GM18519 (cell line): Measurements from ENCODE around the gene GSK3B.

Experiments used
- ATAC-seq: cut with Tn5 transposase; IDR thresholded peaks from one replicate; pipeline ENCODE4 v1.9.1; 2021; ENCODE audit warnings: mild to moderate bottlenecking, moderate library complexity; ENCODE audit not compliant: unreplicated experiment, low FRiP score

Gene GSK3B

DNA sequence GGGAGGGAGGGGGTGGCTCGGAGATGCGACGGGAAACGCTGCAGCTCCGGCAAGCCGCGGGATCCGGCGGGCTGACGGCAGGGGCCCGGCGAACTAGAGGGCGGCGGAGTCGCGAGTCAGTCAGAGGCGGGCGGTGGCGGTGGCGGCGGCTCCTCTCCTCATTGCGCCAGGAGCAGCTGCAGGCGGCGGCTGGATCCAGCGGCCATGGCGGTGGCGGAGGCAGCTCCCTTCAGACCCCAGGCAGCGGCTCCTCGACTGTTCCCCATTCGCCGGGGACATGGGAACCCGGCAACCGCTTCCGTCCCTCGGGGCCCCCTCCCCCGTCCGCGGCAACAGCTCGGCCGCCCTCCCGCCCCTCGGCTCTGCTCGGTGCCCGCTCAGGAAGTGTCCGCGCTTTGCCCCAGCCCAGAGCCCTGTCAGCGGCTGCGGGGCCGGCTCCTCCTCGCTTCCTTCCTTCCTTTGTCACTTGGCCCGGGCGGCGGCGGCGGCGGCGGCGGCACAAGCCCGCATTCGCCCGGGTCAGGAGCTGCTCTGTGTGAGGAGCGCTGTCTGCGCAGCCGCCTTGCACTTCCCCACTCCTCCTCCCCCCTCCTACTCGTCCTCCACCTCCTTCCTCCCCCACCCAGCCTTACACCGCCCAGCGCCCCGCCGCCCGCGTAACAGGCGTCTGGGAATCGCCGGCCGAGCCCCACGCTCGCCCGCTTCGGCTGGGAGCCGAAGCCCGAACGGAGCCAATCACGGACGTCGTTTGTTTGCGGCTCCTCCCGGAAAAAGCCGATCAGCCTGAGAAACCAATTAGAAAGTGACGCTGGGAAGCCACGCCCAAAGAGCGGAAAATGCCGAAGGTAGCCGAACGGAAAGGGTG, at the start of gene GSK3B:
TSS of gene GSK3B (minus strand) at position 537 of the 865 bp plus-strand sequence. CDS start 1,013 bp downstream, outside the sequence.
- ATAC-seq, result no peak

DNA sequence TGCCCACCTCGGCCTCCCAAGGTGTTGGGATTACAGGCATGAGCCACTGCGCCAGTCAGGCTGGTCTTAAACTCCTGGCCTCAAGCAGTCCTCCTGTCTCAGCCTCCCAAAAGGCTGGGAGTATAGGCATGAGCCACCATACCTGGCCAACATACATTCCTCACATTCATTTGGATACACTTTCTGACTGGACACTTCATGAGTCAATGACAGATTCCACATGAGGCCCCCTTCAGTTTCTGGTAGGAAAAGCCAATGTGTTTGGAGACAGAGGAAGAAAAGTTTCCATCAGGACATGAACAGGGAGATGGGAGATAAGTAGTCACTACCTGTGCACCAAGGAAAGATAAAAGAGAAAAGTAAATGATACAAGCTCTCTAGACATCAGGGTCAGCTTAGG, 49.4 kb upstream of the GSK3B start:
- no peak for ATAC-seq

DNA sequence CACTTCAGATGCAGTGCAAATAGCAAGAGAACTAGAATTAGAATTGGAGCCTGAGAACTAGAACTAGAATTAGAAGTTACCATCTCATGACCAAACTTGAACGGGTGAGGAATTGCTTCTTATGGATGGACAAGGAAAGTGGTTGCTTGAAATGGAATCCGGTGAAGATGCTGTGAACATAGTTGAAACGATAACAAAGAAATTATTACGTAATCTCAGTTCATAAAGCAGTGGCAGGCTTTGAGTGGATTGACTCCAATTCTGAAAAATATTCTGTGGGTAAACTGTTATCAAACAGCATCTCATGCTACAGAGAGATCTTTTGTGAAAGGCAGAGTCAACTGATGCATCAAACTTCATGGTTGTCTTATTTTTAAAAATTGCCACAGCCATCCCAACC, 48.0 kb upstream of the GSK3B start:
- ATAC-seq, result no peak

DNA sequence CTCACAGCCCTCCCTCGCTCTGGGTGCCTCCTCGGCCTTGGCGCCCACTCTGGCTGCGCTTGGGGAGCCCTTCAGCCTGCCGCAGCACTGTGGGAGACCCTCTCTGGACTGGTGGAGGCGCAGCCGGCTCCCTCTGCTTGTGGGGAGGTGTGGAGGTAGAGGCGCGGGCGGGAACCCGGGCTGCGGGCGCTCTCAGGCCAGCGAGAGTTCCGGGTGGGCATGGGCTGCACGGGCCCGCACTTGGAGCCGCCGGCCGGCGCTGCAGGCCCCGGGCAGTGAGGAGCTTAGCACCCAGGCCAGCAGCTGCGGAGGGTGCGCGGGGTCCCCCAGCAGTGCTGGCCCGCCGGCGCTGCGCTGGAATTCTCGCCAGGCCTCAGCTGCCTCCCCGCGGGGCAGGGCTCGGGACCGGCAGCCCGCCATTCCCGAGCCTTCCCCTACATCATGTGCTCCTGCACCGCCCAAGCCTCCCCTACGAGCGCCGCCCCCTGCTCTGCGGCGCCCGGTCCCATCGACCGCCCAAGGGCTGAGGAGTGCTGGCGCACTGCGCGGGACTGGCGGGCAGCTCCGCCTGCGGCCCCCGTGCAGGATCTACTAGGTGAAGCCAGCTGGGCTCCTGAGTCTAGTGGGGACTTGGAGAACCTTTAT, 46.0 kb upstream of the GSK3B start:
- ATAC-seq, result no peak

DNA sequence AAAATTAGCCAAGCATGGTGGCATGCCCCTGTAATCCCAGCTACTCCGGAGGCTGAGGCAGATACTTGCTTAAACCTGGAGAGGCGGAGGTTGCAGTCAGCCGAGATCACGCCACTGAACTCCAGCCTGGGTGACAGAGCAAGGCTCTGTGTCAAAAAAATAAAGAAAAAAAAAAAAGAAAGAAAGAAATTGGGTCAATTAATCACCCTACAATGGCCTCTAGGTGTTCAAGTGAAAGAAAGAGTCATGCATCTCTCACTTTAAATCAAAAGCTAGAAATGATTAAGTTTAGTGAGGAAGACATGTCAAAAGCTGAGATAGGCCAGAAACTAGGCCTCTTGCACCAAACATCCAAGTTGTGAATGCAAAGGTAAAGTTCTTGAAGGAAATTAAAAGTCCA, 44.9 kb upstream of the GSK3B start:
- no peak for ATAC-seq

DNA sequence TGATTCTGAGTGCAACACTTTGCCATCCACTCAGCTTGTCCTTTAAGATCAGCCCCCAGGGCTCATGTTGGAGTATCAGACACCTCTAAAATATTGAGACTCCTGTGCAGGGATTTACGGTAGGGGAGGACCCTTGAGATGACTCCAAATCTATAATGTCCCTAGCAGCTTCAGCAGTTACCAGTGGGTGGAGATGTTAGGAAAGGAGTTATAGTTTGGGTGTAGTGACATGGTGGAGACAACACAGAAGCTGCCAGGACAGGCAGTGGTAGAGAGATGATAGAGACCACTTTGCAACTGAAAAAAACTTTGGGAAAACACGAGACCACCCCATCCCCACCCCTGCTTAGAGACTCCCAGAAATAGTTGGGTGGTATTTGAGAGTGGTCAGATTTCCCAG, 43.3 kb upstream of the GSK3B start:
- ATAC-seq, result no peak

DNA sequence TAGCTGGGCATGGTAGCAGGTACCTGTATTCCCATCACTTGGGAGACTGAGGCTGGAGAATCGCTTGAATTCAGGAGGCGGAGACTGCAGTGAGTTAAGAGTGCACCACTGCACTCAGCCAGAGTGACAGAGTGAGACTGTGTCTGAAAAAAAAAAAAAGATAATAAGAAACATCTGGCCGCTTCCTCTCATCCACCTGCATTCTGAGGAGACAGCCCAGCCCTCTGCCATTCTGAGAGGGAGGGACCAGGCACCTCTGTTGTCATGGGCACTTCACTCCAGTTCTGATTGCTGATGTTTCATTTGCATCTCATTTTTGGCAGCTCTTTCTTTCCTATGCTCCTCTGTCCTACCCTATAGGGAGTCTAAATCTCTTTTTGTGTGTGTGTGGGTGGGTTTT, 36.4 kb upstream of the GSK3B start:
- ATAC-seq, result no peak

DNA sequence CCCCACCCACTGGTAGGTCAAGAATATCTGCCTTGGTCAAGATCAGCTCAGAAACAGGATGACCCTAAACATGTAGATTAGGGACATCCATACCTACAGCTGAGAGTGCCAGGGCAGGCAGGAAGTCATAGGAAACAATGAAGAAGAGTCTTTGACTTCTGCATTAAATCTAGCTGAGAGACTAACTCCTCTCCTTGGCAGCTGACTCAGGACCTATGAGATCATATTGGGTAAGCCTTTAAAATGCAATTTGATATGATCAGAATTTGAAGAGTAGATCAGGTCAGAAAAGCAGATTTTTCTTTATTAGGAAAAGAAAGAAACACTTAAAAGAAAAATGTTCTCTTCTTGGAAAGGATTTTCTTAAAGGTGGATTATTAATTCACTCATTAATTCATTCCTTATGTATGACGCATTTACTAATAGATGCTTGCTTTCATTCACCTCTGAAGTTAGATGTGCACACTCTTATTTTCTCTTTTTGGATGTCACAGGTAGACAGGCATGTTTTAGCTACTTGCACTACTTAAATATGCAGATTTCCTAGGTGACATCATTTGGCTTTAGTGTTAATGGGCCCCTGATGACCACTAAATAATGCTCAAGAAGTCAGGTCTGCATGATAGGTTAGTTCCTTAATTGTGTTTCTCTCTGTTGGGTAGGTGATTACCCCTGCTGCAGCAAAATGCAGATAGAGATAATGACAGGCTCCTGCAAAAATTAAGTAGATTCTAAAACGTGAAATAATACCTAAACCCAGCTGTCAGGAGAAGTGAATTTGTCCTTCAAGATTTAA, 35.7 kb upstream of the GSK3B start:
- ATAC-seq, result no peak

DNA sequence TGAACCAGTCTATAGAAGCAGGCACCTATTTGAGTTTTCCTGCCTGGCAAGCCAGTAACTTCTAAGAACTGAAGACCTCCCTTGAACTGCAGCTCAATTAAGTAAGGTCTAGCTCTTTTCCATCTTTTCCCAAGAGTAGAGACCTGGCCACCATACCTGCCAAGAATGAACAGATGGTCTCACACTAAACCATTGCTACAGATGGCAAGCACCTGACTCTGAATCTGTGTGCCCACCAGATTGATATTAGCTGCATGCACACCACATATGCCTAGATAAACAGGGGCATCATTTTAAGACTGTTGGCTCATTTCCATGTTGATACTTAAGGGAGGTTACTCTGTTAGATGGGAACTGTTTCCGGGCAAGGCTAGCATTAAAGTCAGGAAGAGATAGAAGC, 34.8 kb upstream of the GSK3B start:
- ATAC-seq, result no peak

DNA sequence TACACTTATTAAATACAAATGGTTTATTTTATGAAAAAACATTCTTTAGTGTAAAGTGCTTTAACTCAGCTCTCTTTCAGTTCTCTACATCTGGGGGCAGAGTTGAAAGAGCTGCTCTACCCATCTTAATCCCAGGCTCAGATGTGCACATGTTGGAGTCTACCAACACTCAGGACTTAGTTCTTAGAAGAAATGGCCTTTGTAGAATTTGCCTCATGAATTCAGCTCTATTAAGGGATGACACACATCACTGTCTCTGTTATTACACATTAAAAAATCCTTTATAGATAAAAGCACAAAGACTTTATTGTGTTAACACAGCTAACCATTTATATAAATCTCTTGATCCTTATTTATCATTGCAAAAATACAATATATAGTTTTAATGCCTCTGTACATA, 31.7 kb upstream of the GSK3B start:
- ATAC-seq, result no peak

DNA sequence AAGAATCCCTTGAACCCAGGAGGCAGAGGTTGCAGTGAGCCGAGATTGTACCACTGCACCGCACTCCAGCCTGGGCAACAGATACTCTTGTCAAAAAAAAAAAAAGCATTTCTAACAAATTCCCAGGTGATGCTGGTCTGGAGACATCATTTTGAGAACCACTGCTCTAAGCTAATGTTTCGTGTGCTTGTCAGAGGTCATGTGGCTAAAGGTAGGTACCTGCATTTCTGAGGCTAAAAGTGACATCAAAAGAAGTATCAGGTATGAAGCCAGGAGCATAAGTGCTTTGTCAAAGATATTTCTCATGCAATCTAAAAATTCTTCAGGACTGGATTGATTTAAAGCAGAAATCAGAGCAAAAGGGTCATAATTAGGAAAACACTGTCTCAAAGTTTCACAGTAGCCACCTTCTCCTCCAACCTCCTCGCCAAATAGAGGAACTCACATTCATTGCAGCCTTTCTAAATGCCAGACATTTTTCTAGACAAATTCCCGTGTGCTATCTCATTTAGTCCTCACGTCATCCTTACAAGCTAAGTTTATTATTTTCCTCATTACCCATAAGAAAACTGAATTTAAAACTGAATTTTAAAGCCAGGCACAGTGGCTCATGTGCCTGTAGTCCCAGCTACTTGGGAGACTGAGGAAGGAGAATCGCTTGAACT, 25.7 kb upstream of the GSK3B start:
- no peak for ATAC-seq

DNA sequence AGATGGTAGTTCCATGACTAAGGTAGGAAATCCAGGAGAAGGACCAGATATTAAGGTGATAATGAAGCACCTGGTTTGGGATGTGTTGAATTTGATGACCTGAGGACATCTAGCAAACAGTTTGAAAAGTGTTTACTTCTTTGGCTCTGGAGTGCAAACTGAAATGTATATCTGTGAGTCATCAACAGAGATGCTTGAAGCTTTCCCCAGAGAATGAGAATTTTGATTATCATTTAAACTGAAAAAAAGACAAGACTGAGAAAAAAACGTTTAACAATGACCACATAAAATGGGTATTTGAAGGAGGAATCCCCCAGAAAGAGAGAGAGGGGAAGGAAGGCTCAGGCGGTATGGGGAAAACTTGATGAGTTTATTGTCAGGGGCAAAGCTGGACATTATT, 20.7 kb upstream of the GSK3B start:
- no peak for ATAC-seq

DNA sequence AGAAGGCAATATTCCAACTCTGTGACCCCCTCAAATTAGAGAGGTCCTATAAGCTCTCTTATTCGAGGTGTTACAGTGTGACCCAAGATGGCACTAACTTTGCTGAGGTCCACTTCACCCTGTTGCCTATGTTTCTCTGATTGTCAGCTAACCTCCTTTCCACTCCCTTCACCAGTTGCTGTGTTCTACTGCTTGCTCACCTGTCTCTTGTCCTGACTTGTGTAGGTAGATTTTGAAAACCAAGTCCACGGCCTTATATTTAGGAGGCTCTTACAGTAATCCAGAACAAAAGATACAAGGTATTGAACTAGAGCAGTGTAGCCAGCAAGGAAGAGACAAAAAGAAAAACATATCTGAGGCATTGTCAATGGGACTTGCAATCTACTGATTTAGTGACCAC, 20.1 kb upstream of the GSK3B start:
- no peak for ATAC-seq

DNA sequence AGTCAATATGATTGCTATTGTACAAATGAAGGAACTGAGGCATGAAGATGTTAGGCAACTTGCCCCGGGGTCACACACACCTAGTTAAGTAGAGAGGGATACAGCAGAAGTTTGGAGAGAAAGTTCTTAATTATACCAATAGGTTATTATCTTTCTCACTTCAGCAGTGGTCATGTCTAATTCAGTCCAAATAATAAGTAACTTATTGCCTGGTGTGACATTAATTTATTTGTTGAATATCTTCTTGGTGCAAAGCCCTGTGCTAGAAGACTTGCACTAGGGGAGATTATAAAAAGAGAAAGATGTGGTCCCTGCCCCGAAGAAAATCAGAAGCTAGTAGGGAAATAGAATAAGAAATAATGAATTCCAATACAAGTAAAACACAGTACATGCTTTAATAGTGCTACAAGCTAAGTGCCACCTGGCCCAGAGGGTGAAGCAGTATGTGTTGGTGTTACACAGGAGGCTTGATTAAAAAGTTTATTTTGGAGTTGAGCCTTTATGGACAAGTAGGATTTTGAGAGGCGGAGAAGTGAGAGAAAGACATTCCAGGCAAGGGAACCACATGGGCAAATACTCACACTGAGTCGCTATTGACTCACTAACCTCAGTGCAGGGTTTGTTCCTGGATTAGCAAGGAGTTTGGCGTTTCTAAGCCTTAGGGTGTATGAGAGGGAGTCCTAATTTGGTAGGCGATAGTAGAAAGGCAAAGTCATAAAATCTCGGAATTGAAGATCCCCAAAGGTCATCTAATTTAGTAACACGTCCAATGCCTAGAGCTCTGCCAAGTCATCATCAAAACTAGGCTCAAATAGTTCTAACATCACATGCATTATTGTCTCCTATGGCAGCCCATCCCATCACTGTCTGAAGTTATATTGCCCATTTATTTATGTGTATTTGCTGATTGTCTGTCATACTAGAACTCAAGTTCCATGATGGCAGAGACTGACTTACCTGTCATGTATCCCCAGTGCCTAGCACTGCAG, 19.2 kb upstream of the GSK3B start:
- no peak for ATAC-seq

DNA sequence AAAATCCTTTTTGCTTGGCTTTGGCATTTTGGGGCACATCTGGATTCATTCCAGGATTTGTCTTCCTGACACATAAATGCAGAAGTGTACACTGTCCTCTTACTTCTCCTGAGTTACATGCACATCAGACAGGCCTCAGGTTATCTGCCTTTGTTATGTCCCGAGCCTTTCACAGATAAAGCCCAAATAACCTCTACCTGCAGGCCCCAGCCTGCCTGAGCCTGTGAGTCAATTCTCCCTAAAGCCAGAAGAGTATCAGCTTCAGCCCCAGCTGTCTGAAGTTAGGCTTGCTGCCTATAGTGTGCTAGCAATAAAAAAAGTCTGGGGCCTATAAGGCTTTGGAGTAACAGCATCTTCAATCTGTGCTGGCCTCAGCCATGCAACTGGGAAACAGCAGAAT, 17.7 kb upstream of the GSK3B start:
- ATAC-seq, result no peak

DNA sequence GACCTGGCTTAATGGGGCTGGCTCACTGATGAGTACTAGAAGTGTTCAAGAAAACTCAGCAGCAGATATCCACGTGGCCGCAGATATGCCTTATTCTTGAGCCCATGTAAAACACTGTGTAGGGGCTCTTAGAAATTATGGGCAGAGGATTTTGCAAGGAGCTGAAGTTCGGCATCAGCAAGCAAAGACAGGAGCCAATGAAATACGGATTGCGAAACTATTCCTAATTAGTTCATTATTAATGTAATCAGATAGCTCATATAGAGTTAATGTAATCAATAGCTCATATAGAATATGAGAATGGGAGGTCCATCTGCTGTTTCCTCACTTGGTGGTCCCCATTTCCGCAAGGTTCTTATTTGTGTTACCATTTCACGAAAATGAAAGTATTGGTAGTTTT, 9.0 kb upstream of the GSK3B start:
- ATAC-seq, result no peak

DNA sequence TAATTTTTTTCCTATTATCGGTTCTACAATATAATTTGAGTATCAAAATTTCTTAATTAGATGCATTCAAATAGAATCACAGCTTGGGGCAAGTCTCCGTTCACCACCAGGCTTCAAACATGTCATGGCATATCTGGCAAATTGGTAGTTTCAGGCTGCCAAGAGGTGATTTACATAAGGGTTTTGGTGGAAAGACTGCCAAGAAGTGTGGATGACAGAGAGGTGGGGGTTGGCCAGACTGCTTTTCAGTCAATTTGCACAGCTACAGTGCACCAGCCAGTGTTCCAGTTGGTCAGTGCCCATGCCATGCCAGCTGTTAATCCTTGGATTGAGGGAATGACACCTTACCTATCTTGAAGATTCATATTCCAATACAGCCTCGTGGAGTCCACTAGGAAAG, 8.4 kb upstream of the GSK3B start:
- no peak for ATAC-seq

DNA sequence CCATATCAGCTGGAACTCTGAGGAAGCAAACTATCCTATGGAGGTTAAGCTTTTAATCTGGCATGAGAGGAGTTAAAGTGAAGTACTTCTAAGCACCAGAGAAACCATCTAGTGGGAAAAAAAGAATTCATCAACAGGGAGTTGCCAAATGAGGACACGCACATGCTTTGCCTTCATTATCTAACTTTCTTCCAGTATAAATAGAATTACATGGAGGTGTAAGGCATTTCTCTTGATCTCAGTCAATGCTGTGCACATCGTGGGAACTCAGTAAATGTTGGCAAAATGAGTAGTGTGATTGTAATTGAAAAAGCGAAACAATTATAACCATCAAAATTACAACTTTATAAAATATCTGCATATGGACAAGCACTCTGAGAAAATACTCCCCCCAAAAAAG, 8.0 kb upstream of the GSK3B start:
- ATAC-seq, result no peak

DNA sequence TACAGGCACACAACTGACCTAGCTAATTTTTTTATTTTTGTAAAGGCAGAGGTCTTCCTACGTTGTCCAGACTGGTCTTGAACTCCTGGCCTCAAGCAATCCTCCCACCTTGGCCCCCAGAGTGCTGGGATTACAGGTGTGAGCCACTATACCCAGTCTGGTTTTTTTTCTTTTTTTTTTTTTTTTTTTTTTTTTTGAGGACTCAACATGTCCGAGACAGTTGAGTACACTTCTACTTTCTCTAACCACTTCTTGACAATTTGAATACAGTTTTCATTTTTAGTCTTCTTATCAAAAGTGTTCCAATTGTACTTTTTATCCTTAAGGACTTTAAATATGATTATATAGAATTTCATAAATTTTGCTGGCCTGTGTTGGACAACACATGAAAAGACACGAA, 7.4 kb upstream of the GSK3B start:
- no peak for ATAC-seq

DNA sequence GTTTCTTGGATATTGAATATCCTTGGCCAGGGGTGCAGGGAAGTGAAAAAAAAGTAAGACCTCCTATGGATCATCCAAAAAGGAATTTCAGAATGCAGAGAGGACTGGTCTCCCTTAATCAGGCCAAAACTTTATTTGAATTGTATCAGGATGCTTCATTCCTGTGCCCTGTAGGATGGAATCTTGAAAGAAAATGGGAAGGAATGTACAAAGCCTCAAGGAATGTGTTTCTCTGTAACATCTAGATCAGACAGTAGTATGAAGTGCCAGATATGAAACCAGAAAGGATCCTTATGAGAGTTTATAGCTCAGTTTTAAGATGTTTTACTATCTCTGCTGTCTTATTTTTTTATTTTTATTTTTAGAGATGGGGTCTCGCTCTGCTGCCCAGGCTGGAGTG, 6.5 kb upstream of the GSK3B start:
- no peak for ATAC-seq
